Left lung (tissue), 10 donors: Measurements from ENCODE around the gene GNAO1. TPM values are rescaled to one million over a fixed set of nuclear protein-coding genes. Genes with fewer than 3 reads are reported as not detected.

ENCODE experiments used
- ATAC-seq: fragments of 200-7000 bp; cut with Tn5 transposase; one replicate; pipeline ENCODE4 v1.9.1; 2020; ENCODE audit warnings: moderate library complexity
- DNase-seq, 4 donors: peaks; one replicate each; pipeline ENCODE4 v3.0.0-alpha.2; 2013 to 2020
- H3K27ac ChIP-seq, 2 donors: fragments of 200-600 bp; sonication (generic) in 1 of 2; one replicate each; pipeline versions ENCODE4 v1.5.0 to v1.8.0; 2020 to 2021
- H3K27me3 ChIP-seq, 2 donors: fragments of 200-600 bp; sonication (generic) in 1 of 2; one replicate each; pipeline versions ENCODE4 v1.5.0 to v1.8.0; 2020 to 2021
- H3K36me3 ChIP-seq, 2 donors: fragments of 200-600 bp; sonication (generic) in 1 of 2; one replicate each; pipeline versions ENCODE4 v1.5.0 to v1.8.0; 2020 to 2021
- H3K4me1 ChIP-seq, 2 donors: fragments of 200-600 bp; one replicate each; pipeline ENCODE4 v1.8.0; 2021
- H3K4me3 ChIP-seq, 2 donors: fragments of 200-600 bp; sonication (generic) in 1 of 2; one replicate each; pipeline versions ENCODE4 v1.5.0 to v1.8.0; 2020 to 2021; ENCODE audit warnings: mild to moderate bottlenecking in 1 of 2
- H3K9me3 ChIP-seq, 2 donors: fragments of 200-600 bp; sonication (generic) in 1 of 2; one replicate each; pipeline versions ENCODE4 v1.5.0 to v1.8.0; 2020 to 2021
- intact Hi-C, 2 donors: fragments of 100-400 bp; cut with DNase I; formaldehyde crosslinking; loops; one replicate each; pipeline versions ENCODE4 v1.11.2 to v1.14.2; 2022
- polyA plus RNA-seq, 6 donors: library from polyadenylated mRNA; unstranded; fragments of 120-200 nt; gene quantifications; one replicate each; pipeline ENCODE4 v1.2.1, GENCODE V29; 2013; ENCODE audit not compliant: insufficient read length in 6 of 6
- total RNA-seq, 2 donors: library from RNA; stranded (reverse); fragmentation: NEBNext Ultra II Directional; extraction: Animal tissue kit (Norgen Biotek cat#: 25700); gene quantifications; one replicate each; pipeline ENCODE4 v1.2.1, GENCODE V29; 2021
- TF ChIP-seq, protein P1 (sequence below), 2 donors: fragments of 200-600 bp; sonication (generic) in 1 of 2; IDR thresholded peaks; one replicate each; pipeline versions ENCODE4 v1.5.0 to v1.8.0; 2021; ENCODE audit warnings: antibody characterized with exemption in 2 of 2
- donor health status: DM: no; HTN: yes; CAD: no.
- donor health status: DM: no; HTN: no; CAD: no.

The GNAO1 gene
- total and polyA plus RNA-seq, 8 donors = 1.3 to 34.1 (median 22.2) TPM

DNA sequence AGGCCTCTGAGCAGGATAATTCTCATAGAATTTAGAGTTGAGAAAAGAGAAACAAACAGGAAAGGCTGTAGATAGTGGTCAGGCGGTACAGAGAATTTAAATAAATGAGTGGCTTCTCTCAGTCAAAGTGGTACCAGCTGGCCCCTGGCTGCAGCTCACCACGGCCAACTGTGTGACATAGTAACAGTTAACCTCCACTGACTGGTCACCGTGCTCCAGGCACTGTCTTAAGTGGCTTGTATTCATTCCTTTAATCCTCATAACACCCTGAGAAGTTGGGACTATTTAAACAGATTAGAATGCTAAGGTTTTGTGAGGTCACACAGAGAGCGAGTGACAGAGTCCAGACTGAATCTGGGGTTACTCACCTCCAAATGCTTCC is 108.9 kb downstream of the GNAO1 start:
- Histone ChIP-seq H3K36me3 (no peaks in the 10 kb centered on the region), H3K27me3 (no peaks in the 10 kb centered on the region), H3K4me1 (no peaks in the 10 kb centered on the region), H3K9me3 (no peaks in the 10 kb centered on the region), H3K4me3 (no peak overlapping the region), H3K27ac (no peak overlapping the region)
- TF ChIP-seq, protein P1, sequence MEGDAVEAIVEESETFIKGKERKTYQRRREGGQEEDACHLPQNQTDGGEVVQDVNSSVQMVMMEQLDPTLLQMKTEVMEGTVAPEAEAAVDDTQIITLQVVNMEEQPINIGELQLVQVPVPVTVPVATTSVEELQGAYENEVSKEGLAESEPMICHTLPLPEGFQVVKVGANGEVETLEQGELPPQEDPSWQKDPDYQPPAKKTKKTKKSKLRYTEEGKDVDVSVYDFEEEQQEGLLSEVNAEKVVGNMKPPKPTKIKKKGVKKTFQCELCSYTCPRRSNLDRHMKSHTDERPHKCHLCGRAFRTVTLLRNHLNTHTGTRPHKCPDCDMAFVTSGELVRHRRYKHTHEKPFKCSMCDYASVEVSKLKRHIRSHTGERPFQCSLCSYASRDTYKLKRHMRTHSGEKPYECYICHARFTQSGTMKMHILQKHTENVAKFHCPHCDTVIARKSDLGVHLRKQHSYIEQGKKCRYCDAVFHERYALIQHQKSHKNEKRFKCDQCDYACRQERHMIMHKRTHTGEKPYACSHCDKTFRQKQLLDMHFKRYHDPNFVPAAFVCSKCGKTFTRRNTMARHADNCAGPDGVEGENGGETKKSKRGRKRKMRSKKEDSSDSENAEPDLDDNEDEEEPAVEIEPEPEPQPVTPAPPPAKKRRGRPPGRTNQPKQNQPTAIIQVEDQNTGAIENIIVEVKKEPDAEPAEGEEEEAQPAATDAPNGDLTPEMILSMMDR (IDR thresholded peaks at IDR 0.05) = no peak
- no peak for DNase-seq
- intact Hi-C loops = no loop called here
- ATAC-seq = peak; percentile 55

DNA sequence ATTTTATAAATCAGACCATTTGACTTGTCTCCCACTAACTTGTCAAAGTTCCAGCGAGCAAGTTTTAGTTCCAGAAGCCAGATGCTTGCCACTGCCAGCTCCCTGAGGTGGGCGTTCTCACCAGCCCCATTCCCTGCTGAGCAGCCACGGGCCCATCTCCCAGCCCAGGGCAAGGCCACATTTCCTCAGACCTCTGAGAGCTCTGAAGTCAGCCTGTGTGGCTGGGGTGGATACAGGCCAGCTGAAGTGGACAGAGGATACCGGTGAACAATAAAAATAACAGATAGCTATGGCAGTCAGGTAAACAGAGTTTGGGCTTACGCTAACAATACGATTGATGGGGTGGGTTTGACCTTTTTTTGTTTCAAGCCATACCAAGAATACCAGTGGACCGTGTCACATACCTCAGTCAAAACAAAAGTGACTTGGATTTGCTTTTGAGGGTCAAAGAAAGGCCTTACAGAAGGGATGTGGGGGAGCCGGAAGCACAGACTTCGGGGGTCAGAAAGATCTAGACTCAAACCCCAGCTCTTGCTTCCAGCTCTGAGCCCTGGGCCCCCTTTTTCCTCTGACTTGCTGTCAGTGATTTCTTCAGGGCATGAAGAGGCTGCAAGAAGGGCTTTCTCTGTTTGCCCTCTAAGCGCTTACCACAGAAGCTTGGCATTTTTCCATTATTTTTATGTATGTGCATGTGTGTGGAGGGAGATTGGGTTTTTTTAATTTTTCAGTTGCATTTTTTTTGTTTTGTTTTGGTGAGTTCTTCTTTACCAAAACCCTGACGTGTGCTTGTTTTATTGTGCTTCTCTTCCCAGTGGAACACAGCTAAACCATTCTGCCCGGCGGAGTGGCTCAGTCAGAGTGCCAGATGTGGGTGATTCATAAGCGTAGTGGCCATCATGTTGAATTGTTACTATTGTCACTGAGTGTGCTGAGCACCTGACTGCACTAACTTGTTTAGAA is 109.9 kb downstream of the GNAO1 start:
- TF ChIP-seq, protein P1 (IDR thresholded peaks at IDR 0.05) = no peak
- no peaks in the 10 kb centered on the region for H3K4me1 ChIP-seq
- intact Hi-C loops = no loop called here
- no peaks in the 10 kb centered on the region for H3K9me3 ChIP-seq
- no peak for DNase-seq
- no peak overlapping the region for H3K27ac ChIP-seq
- H3K27me3 ChIP-seq = no peaks in the 10 kb centered on the region
- ATAC-seq = no peak
- no peak overlapping the region for H3K4me3 ChIP-seq
- H3K36me3 ChIP-seq = no peaks in the 10 kb centered on the region

DNA sequence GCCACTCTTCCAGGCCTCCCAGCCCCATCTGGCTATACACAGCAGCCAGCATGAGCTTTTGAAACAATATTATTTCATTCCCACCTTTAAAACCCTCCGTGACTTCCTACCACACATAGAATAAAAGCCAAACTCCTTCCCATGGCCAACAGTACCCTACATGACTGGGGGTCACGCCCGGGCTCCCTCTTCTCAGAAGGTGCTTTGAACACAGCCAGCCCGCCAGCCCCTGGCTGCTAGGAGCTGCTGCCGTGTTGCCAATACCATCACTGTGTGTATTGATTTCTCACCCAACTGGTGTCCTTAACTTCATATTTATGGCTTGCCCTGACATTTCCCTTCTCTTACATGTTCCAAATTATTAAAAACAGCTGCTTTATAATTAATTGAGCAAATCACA is 111.2 kb downstream of the GNAO1 start:
- Histone ChIP-seq H3K27ac (no peak overlapping the region), H3K4me1 (no peaks in the 10 kb centered on the region), H3K4me3 (no peak overlapping the region), H3K9me3 (no peaks in the 10 kb centered on the region), H3K36me3 (no peaks in the 10 kb centered on the region), H3K27me3 (peaks cover 0 to 9% of the 10 kb centered on the region in 2 donors)
- TF ChIP-seq, protein P1 (IDR thresholded peaks at IDR 0.05) = no peak
- ATAC-seq = no peak
- intact Hi-C loops = no loop called here
- no peak for DNase-seq

DNA sequence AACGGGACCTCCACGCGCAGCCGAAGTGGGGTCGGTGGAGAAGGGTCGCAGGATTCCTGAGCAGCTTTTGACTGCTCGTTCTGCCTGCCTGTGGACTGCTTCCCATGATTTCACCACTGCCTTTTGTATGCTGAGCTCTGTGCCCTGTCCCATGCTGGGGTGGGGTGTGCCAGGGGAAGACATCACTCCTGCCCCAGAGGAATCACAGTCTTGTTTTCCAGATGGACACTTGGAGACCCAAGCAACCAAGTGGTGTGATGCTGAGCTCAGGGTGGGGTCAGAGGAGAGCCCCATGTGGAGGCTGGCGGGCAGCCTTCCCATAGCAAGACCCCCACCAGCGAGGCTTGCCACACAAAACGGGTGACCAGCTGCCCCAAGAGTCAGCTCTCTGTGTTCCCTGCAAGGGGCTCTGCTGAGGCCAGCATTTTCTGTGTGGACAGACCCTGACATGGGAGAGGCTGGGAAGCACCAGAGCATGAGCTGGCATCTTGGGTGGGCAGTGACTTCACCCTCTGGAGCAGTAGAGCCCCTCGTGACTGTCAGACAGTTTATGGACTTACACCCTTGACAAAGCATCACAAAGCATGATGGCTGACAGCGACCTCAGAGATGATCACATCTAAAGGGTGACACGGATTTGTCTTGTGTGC is 111.9 kb downstream of the GNAO1 start:
- Histone ChIP-seq H3K4me3 (no peak overlapping the region), H3K36me3 (no peaks in the 10 kb centered on the region), H3K27ac (no peak overlapping the region), H3K27me3 (peaks cover 0 to 10% of the 10 kb centered on the region in 2 donors), H3K9me3 (no peaks in the 10 kb centered on the region), H3K4me1 (no peaks in the 10 kb centered on the region)
- TF ChIP-seq, protein P1 (IDR thresholded peaks at IDR 0.05) = no peak
- DNase-seq (no peak), ATAC-seq (no peak)
- intact Hi-C loops = no loop called here

- Histone ChIP-seq H3K36me3 (no peaks in the 10 kb centered on the region), H3K27ac (no peak overlapping the region), H3K4me1 (no peaks in the 10 kb centered on the region), H3K27me3 (peaks cover 0 to 10% of the 10 kb centered on the region in 2 donors), H3K9me3 (no peaks in the 10 kb centered on the region), H3K4me3 (no peak overlapping the region)
- intact Hi-C loops = no loop called here
- DNase-seq = no peak
- ATAC-seq = no peak
- TF ChIP-seq, protein P1 (IDR thresholded peaks at IDR 0.05) = no peak
These were observed 112.6 kb downstream of the GNAO1 start for GRCh38 chr16:56303880-56304279.
